Epidermal melanocyte (primary cell): ENCODE data around the gene CTBP1.
A peak's percentile ranks its signal among the peaks of the same experiment; 100 is the strongest.

ENCODE experiments used
- DNase-seq: peaks from one replicate; pipeline ENCODE4 v3.0.0; 2011; ENCODE audit warnings: low spot score; ENCODE audit not compliant: insufficient read length

CTBP1 gene

DNA sequence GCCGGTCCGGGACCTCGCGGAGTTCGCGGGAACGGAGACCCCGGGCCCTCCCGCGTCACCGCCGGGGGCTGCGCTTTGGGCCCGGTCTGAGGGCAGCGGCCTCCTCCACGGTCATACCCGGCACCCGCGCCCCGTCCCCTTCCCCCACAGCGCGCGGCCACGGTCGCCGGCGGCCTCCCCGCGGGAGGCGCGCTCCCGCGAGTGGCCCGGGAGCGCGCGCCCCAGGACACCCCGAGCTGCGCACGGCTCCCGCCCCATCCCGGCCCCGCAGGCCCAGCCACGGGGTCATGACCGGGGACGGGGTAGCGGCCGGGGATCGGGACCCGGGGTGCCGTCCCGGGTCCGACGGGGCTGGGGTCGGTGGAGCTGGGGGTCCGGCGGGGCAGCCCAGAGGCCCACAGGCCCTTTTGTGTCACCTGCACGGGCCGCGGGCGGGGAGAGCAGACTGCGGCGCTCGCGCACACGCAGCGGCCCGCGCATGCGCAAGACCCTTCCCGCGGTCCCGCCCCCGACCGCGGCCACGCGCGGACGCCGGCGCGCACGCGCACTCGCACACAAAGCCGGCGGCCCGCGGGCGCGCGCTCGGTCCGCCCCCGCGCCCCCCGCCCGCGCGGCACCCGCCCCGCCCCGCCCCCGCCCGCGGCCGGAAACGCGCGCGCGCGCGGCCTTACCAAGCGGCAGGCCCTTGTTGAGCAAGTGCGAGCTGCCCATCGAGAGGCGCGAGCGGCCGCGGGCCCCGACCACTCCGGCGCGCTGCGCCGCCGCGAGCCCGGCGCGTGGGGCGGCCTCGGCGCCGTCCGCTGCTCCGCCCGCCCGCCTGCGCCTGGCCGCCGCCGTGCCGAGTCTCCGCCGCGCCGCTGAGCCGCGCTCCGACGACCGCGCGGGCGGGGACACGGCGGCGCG is at the start of gene CTBP1:
CTBP1 (minus strand) TSS at position 886 of the 903 bp plus-strand sequence. CDS start 7,799 bp downstream, outside the sequence.
- DNase-seq = peak; percentile 97

DNA sequence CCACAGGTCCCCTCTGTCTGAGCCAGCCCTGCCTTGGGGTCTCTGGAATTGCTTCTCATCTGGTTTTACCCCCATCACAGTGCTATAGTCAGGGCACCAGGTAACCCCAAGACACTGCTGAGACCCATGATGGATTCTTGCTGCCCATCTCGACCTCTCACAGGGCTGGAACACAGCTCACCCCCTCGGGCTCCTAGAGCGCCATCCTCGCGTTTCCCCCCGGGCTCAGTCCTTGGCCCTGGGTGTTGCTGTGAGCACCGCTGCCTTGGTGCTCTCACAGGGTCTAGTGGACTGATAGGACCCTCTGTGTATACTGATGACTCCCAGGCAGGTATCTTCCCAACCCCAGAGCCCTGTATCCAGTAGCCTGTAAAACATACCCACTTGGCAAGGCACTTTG is 49.5 kb upstream of the CTBP1 start:
- DNase-seq = peak; percentile 17

DNA sequence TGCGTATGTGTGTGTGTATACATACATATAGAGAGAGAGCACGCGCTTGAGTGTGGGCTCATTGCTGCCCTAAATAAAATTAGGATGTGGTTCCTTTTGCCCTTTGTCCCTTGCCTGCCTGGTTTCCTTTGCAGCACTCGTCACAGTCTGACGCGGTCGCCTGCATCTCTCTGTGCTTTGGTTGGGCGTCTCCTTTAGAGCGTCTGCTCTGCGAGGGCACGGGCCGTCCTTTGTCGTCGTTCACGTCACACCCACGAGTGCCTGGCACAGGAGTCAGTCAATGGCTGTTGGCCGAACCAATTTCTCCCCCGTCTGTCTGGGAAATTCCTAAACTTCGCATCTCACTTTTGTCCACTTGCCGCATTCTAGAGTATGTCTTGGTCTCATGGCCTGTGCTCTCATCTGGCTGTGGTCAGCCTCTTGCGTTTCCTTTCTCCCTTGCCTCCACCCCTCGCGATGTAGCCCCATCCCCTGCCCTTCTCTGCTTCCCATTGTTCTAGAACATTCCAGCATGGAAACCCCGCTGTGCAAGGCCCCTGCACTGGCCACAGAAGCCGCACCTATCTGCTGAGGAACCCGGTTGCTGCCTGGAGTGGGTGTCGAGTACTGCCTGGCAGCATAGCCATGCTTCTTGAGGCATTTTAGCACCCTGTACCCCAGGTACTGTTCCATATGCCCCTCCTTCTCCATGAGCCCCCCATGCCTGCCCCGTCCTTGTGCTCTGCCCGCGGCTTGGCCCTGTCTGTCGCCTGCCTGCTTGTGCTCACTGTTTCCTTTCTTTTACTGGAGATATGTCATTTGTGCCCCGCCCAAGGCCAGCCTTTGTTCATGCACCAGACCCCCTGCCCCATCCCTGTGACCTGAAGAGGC is 48.8 kb upstream of the CTBP1 start:
- DNase-seq = peak; percentile 7

DNA sequence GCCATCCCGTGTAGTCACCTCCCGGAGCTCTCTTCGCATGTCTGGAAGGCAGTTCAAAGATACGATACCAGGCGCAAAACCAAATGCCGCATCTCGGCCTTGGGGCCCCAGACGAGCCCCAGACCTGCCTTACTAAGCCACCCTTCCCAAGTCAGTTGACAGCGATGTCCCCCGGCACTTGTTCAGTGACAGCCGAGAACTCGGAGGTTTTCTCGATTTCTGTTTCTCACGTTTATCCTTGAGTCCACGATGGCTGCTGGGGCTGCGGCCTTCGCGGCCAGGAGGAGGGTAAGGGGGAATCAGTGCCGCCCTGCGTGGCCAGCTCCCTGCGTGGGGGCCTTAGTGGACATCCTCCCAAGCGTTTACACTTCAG is 48.1 kb upstream of the CTBP1 start:
- DNase-seq = no peak

DNA sequence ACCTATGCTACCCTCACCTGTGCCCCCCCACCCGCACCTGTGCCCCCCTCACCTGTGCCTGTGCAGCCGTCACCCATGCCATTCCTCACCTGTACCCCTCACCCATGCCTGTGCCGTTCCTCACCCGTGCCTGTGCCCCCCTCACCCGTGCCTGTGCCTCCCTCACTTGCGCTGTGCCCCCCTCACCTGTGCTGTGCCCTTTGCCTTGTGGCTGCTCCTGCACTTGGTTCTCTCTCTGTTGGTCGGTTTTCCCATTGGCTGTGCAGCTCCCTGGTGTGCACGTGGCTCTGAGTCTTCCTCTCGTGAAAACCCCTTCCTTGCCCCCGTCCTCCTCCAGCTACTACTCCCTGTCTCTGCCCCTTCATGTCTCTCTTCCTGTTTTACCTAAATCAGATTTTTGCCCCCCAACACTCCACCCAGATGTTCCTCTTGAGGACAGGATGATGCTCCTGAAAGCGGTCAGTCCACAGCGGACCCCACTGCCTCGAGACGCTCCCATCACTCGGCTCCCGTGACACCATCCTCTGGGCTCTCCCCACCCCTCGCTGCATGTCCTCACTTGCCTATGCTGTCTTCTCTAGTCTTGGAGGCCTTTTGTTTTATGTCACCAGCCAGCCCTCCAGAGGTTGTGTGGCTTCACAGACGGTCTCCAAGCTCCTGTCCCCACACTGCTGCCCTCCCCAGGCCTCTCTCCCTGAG is 47.5 kb upstream of the CTBP1 start:
- peak; percentile 14 for DNase-seq

DNA sequence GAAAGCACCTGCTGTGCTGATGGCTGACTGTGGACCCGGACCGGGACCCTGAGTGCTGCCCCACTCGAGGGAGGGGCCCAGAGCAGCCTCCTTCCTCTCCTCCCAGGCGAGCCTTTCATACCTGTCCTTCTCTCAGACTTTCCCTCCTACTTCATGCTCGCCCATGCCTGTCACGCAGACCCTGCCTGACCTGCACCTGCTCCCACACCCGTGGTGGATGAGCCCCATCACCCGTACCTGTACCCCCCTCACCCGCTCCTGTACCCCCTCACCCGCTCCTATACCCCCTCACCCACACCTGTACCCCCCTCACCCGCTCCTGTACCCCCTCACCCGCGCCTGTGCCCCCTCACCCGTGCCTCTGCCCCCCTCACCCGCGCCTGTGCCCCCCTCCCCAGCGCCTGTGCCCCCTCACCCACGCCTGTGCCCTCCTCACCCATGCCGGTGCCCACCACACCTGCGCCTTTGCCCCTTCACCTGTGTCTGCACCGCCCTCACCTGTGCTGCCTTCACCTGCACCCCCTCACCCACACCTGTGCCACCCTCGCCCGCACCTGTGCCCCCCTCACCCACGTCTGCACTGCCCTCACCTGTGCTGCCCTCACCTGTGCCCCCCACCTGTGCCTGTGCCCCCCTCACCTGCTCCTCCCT is 46.6 kb upstream of the CTBP1 start:
- no peak for DNase-seq

DNA sequence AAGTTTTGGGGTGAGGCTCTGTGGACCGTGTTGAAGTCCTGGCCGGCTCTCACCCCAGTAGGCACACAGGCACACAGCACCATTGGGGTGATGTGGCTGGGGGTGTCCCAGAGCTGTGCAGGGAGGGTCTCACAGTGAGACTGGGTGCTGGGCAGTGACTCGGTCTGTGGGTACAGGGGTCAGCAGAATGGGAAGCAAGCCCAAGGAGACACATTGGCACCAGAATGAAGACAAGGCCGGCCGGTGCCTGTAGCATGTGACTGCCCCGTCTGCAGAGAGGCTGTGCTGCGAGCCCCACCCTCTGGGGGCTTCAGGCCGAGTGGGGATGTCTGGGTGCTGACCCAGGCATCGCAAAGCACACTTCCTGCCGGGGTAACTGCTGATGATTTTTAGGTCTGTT is 46.0 kb upstream of the CTBP1 start:
- DNase-seq = peak; percentile 52

DNA sequence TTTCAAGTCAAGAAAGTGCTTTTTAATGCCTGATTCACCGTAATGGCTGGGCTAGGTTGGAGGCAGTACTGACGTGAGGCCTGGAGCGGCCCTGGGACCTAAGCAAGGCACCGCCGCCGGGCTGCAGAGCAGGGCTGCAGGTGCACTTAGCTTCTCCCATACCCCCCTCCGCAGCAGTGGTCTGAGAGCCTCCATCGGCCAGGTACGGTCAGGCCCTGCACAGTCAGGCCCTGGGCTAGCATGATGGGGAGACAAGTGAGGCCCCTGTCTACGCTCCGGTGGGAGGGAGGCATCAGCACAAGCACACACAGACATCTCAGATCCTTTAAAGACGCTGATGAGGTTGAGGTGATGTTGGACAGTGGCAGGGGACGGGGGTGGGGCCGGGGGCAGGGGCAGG is 45.5 kb upstream of the CTBP1 start:
- no peak for DNase-seq

DNA sequence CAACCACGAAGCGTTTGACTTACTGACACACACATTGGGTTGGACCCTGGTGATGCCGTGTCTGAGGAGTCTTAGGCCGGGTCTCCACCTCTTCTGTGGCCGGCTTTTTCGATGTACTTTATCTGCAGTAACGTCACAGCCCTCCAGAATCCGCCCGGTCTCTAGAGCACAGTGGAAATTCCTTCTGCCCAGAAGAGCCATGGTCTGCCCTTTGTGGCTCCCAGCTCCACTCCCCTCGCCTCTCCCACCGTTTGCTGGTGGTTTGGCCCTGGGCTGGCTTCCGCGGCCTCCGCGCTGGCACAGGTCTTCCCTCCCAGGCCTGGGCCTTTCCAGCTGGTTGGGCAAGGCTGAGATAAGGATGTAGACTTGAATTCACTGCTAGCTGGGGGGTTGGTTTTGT is 45.1 kb upstream of the CTBP1 start:
- no peak for DNase-seq

DNA sequence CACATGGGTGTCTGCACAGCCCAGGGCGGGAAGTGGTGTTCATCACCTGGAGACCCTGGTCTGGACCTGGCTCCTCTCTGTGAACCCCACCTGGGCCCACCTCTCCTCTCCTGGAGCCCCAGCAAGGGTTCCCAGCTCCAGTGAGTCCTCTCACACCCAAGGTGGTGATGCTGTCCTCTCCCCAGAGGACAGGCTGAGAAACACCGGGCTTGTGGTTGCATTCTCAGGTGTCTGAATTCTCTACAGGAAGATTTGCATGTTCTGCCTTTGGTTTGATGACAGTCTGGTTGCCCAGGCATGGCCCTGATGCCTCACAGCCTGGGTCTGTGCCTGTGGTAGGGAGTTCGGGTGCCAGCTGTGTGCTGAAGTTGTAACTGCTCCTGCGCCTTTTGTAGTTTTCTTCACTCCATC is 44.6 kb upstream of the CTBP1 start:
- no peak for DNase-seq

DNA sequence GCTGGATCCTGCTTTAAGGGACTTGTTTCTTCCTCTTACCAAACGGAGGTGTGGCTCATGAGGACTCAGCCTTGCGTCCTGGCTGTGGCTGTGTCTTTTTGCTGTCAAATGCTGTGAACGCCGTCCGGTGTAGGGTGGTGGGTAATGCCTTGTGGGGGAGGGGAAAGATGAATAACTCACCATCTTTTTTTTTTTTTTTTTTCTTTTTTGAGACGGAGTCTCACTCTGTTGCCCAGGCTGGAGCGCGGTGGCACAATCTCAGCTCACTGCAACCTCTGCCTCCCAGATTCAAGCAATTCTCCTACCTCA is 43.7 kb upstream of the CTBP1 start:
- DNase-seq = peak; percentile 11

DNA sequence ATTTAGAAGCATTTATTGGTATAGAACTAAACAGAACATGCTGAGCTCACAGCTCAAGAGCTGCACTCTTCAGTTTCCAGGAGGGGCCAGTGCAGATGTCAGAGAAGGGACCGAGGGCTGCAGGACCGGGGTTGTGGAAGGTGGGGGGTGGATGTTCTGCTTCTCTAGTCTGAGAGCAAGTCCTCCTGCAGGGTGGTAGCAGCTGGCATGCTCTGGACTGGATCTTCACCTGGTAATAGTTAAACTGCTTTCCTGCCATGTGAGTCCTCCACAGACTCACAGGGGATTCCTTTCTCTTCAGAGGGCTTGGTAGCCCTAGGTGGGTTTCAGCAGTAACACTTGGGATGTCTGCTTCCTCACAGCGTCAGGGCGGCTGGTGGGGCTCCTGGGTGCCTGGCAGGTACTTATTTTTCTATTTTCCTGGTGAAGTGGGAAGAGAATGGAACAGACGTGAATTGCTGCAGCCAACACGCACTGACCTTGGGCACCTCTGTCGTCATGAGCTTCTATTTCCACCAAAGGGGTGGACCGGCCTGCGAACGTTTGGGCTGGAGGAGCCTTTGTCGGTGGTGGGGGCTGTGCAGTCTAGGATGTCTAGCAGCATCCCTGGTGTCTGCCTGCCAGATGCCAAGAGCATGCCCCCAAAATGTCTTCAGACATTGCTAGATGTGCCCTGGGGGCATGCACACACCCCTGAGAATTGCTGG is 43.2 kb upstream of the CTBP1 start:
- peak; percentile 11 for DNase-seq

DNA sequence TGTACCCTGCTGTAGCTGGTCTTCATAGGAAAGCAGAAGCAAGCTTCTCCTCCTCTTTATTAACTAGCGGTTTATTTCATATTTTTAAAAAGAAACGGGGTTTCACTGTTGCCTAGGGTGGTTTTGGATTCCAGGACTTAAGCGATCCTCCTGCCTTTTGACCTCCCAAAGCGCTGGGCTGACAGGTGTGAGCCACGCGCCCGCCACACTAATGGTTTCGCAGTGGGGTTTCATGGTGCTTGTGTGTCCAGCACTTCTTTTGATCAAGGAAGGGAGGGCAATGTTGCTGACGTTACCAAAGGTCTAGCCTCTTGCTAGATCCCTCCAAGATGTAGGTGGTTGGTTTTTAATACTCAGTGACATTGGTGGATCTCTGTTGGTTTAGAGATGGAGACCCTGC is 42.2 kb upstream of the CTBP1 start:
- DNase-seq = no peak

DNA sequence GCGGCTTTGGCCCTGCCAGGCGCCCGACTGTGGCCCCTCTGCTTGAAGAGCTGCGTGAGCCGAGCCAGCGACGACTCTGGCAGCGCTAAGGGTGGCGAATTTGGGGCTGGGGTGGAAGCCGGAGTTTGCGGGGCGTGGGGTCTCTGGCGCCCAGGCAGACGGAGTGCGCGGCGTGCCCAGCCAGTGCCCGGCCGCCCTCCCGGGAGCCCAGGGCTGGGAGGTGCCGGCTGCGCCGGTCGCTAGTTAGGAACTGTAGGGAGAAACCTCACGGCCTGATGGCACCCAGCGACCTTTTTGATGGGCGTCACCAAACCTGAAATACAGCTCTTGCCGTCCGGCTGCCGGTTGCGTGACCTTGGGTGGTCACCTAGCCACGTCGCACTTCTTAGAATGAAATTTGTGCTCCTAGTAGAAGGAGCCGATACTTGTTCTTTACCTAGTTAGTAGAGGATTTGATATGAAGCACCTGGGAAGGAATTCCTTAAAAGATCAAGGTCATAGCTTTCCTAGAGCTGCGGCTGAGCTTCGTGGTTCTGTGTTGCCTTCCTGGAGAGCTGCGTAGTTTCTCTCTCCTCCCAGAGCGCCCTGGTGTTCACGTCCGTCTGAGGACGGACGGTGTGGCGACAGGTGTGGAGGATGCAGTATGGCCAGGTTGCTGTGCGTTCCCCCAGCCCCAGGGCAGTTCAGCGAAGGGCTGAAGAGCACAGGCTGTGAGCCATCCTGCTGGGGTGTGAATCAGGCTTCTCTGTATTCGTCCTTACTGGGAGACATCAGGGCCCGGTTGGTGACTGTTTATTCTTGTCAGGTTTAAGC is 41.4 kb upstream of the CTBP1 start:
- DNase-seq = no peak

DNA sequence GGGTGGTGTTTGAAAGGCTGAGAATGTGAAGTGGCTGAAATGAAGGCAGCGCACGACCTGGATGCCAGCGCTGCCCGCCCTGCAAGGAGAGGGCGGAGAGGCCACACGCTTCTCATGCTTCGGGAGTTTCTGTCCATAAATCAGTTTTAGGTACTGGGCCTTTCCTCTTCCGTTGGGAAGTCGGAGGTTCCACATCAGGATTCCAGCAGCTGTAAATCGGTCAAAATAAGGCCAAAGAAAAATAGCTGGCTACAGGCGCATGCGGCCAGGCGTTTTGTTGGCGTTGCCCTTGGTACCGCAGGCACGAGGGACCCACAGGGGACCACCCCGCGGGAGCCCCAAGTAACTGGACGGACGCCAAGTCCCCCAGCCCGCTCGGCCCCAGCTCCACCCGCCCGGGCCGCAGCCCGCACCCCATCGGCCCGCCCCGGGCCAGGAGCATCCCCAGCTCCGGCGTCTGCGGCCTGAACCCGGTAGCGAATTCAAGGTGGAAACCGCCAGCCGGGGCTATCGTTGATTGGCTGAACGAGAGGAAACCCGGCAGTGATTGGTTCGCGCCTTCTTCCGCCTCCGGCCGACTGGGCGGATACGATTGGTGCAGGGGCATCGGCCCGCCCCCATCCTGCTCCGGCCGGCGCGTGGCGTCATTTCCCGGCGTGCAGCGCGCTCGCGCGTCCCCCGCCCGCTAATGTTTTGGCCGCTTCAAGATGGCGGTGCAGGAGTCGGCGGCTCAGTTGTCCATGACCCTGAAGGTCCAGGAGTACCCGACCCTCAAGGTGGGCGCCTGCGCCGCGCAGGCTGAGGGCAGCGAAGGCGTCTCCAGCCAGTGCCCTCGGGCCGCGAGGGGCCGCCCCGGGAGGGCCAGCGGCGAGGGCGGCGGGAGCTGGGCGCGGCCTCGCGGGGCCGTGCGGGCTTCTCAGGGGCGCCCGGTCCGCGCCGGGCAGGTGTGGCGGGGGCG is 40.6 kb upstream of the CTBP1 start, which contains the start of gene MAEA:
MAEA (plus strand) TSS at position 685 of the 958 bp plus-strand sequence; CDS start at position 708, 23 bp downstream.
- DNase-seq = peak; percentile 100

DNA sequence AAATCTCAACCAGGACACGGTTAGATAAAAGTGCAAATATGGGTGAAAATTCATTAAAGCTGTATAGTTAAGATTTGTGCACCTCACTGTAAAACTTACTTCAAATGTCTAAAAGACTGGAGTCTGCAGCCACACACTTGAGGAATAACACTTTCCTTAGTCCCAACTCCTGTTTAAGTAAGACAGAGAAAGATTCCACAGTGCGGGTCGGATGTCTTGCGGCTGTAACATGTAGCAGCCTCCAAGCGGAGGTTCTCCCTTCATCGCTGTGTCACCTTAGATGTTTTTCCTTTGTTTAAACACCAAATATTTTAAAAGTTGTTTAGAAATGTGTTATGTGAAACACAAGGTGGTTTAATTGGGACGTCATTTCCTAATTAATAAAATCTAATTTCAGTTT is 39.9 kb upstream of the CTBP1 start:
- no peak for DNase-seq

DNA sequence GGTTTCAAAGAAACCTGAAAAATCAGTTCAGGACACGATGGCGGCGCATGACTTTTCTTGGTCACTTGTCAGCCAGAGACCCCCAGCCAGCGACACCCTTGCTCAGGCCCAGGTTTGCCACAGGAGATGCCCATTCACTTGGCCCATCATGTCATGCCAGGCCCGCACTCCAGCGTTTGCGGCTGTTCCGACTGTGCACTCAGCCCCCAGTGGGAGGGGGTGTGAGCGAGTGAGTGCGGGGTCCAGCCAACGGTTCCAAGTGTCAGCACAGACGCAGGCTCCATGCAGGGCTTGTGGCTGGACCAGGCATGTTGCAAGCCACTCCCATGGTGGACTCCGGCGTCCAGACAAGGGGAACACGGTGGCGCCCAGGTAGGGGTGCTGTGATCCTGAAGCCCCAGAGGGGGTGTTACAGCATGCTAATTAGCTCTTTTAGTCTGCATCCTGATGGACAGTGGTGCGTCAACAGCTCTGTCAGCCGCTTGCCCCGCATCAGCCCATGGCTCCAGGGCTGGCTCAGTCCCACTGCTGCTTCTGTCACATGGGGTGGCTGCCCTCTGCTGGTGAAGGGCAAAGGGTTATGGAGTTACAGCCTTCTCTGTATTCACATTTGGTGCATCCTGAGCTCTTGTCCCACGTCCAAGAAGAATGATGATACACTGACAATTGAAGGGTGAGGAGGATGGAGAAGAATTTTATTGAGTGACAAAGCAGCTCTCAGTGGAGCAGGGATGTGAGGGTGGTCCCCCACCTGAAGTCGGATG is 37.0 kb upstream of the CTBP1 start:
- DNase-seq = no peak
